Measurements from ENCODE around the gene FYB1.
A peak's percentile ranks its signal among the peaks of the same experiment; 100 is the strongest.

Gene FYB1

GRCh38 chr5:39203275-39203922 is 16.0 kb downstream of the FYB1 start:
- no peak for DNase-seq

- DNase-seq = no peak
Measured at GRCh38 chr5:39202597-39203274, 16.6 kb downstream of the FYB1 start.

- no peak for DNase-seq
Measured at GRCh38 chr5:39201781-39202596, 17.4 kb downstream of the FYB1 start.

GRCh38 chr5:39201160-39201780 is 18.1 kb downstream of the FYB1 start:
- DNase-seq = no peak

GRCh38 chr5:39200081-39200480 is 19.3 kb downstream of the FYB1 start:
- no peak for DNase-seq

GRCh38 chr5:39199335-39199734 is 20.0 kb downstream of the FYB1 start:
- no peak for DNase-seq

- no peak for DNase-seq
Measured at GRCh38 chr5:39198127-39198526, 21.2 kb downstream of the FYB1 start.

GRCh38 chr5:39197556-39197955 is 21.8 kb downstream of the FYB1 start:
- no peak for DNase-seq

- DNase-seq = no peak
Measured at GRCh38 chr5:39195198-39195826, 24.1 kb downstream of the FYB1 start.

GRCh38 chr5:39194466-39195136 is 24.8 kb downstream of the FYB1 start:
- DNase-seq = no peak

- DNase-seq = no peak
Measured at GRCh38 chr5:39193553-39194465, 25.6 kb downstream of the FYB1 start.

GRCh38 chr5:39192450-39193160 is 26.8 kb downstream of the FYB1 start:
- no peak for DNase-seq

GRCh38 chr5:39191216-39191615 is 28.1 kb downstream of the FYB1 start:
- peak; percentile 23 to 35 for DNase-seq

GRCh38 chr5:39190311-39191102 is 28.9 kb downstream of the FYB1 start:
- no peak for DNase-seq

- DNase-seq = no peak
Measured at GRCh38 chr5:39189292-39189955, 29.9 kb downstream of the FYB1 start.

- no peak for DNase-seq
Measured at GRCh38 chr5:39187831-39188731, 31.3 kb downstream of the FYB1 start.

GRCh38 chr5:39186722-39187539 is 32.4 kb downstream of the FYB1 start:
- no peak for DNase-seq

Measured in NCI-H2081 (cell line).